Ishikawa (cell line): Measurements from ENCODE around the gene KHSRP.

ENCODE experiments used
- CREB1 ChIP-seq: IDR thresholded peaks from 2 replicates; pipeline ENCODE4 v1.6.1; 2012; ENCODE audit warnings: low read depth
- EGR1 ChIP-seq: IDR thresholded peaks from 2 replicates; pipeline ENCODE4 v1.6.1; 2012
- EP300 ChIP-seq: IDR thresholded peaks from 2 replicates; pipeline ENCODE4 v1.6.1; 2012; ENCODE audit warnings: borderline replicate concordance
- MAX ChIP-seq: IDR thresholded peaks from 2 replicates; pipeline ENCODE4 v1.6.1; 2012
- NFIC ChIP-seq: IDR thresholded peaks from 2 replicates; pipeline ENCODE4 v1.6.1; 2012
- RAD21 ChIP-seq: IDR thresholded peaks from 2 replicates; pipeline ENCODE4 v1.6.1; 2012; ENCODE audit warnings: low read depth
- REST ChIP-seq: IDR thresholded peaks from 2 replicates; pipeline ENCODE4 v1.6.1; 2012; ENCODE audit warnings: low read depth, mild to moderate bottlenecking
- TAF1 ChIP-seq: IDR thresholded peaks from 2 replicates; pipeline ENCODE4 v1.6.1; 2012; ENCODE audit warnings: low read depth, mild to moderate bottlenecking
- TCF12 ChIP-seq: IDR thresholded peaks from 2 replicates; pipeline ENCODE4 v1.6.1; 2012; ENCODE audit warnings: low read depth
- TEAD4 ChIP-seq: IDR thresholded peaks from 2 replicates; pipeline ENCODE4 v1.6.1; 2012
- USF1 ChIP-seq: IDR thresholded peaks from 2 replicates; pipeline ENCODE4 v1.6.1; 2012
- YY1 ChIP-seq: IDR thresholded peaks from 2 replicates; pipeline ENCODE4 v1.6.1; 2012; ENCODE audit warnings: low read depth

GRCh38 chr19:6433663-6434062, 9.1 kb upstream of the KHSRP start, which contains the start of gene SLC25A41:
- TF ChIP-seq YY1 (no peak), RAD21 (no peak), REST (no peak), EP300 (no peak), NFIC (no peak), USF1 (no peak), MAX (no peak), EGR1 (no peak), TAF1 (no peak), TEAD4 (no peak), TCF12 (no peak), CREB1 (no peak)
